ENCODE data around the gene CYP27A1. TPM values are rescaled to one million over a fixed set of nuclear protein-coding genes. Genes with fewer than 3 reads are reported as not detected.
A peak's percentile ranks its signal among the peaks of the same experiment; 100 is the strongest.

CYP27A1 gene
- total RNA-seq, 2 donors from 2014 or later: 32.8 to 53.7 TPM

DNA sequence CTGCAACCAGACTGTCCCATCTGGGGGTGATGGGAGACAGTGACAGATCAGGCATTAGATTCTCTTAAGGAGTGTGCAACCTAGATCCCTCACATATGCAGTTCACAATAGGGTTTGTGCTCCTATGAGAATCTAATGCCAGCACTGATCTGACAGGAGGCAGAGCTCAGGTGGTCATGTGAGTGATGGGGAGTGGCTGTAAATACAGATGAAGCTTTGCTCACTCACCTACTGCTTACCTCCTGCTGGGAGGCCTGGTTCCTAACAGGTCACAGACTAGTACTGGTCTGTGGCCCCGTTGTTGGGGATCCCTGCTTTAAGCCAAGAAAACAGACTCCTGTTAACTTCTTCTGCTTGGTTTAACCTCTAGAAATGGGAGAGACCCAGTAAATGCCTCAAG is 3.2 kb downstream of the CYP27A1 start:
- H3K27me3 ChIP-seq (ENCODE audit: control insufficient read depth, insufficient read depth, low read length, poor library complexity, severe bottlenecking): no peaks in the 10 kb centered on the region
- Mint-ChIP-seq H3K4me1 (peaks cover 51% of the 10 kb centered on the region), H3K27ac (no peak overlapping the region), H3K27me3 (ENCODE audit: insufficient read depth) (peaks cover 10% of the 10 kb centered on the region), H3K4me3 (no peak overlapping the region), H3K9me3 (peaks cover 4% of the 10 kb centered on the region), H3K36me3 (ENCODE audit: low read depth) (peaks cover 11% of the 10 kb centered on the region)
- TF ChIP-seq, protein P1, sequence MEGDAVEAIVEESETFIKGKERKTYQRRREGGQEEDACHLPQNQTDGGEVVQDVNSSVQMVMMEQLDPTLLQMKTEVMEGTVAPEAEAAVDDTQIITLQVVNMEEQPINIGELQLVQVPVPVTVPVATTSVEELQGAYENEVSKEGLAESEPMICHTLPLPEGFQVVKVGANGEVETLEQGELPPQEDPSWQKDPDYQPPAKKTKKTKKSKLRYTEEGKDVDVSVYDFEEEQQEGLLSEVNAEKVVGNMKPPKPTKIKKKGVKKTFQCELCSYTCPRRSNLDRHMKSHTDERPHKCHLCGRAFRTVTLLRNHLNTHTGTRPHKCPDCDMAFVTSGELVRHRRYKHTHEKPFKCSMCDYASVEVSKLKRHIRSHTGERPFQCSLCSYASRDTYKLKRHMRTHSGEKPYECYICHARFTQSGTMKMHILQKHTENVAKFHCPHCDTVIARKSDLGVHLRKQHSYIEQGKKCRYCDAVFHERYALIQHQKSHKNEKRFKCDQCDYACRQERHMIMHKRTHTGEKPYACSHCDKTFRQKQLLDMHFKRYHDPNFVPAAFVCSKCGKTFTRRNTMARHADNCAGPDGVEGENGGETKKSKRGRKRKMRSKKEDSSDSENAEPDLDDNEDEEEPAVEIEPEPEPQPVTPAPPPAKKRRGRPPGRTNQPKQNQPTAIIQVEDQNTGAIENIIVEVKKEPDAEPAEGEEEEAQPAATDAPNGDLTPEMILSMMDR (conservative IDR thresholded peaks at IDR 0.05): no peak
- H3K9me3 ChIP-seq (ENCODE audit: control insufficient read depth, low read length): peaks cover 13% of the 10 kb centered on the region
- DNase-seq: peak; percentile 74
- H3K36me3 ChIP-seq (ENCODE audit: control insufficient read depth, insufficient read depth, low read length): peaks cover 5% of the 10 kb centered on the region
- 79% methylated on average over 1 of the region's 1 CpG; no CpG with 5 or more reads in 1 of the 2 experiments for WGBS, 2 experiments (ENCODE audit: insufficient coverage in 1 of 2, insufficient read length in 1 of 2)
- no peak overlapping the region for H3K27ac ChIP-seq (ENCODE audit: low read depth, low read length)
- no peak overlapping the region for H3K9ac ChIP-seq (ENCODE audit: extremely low read depth, low read length, poor library complexity, severe bottlenecking)
- H3K4me3 ChIP-seq (ENCODE audit: low read length): peak overlapping the region; percentile 37
- peaks cover 7% of the 10 kb centered on the region for H3K4me1 ChIP-seq (ENCODE audit: control insufficient read depth, insufficient read depth, low read length)

DNA sequence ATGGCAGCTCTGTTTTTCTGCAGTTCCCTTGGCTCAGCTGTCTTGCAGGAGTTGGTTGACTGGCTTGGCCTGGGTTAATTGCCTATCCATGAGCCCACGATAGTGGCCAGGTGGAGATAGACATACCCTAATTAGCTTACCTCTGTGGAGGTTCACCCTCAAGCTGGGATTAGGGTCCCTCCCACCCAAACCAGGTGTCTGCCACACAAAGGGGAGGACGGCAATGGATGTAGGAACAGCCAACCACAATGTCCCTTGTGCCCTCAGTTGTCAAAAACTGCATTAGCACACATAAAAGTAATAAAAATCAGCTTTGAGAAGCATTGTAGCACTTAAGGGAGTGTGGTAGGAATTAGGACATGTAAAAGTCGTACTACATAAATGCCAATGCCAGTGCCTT is 4.2 kb downstream of the CYP27A1 start:
- Mint-ChIP-seq H3K4me1 (peaks cover 50% of the 10 kb centered on the region), H3K36me3 (ENCODE audit: low read depth) (peaks cover 11% of the 10 kb centered on the region), H3K4me3 (no peak overlapping the region), H3K27me3 (ENCODE audit: insufficient read depth) (peaks cover 9% of the 10 kb centered on the region), H3K27ac (no peak overlapping the region), H3K9me3 (peaks cover 4% of the 10 kb centered on the region)
- H3K36me3 ChIP-seq (ENCODE audit: control insufficient read depth, insufficient read depth, low read length): peaks cover 5% of the 10 kb centered on the region
- peaks cover 13% of the 10 kb centered on the region for H3K9me3 ChIP-seq (ENCODE audit: control insufficient read depth, low read length)
- WGBS, 2 experiments (ENCODE audit: insufficient coverage in 1 of 2, insufficient read length in 1 of 2): 80 to 98% methylated on average over 2 to 3 of the region's 3 CpGs
- no peaks in the 10 kb centered on the region for H3K27me3 ChIP-seq (ENCODE audit: control insufficient read depth, insufficient read depth, low read length, poor library complexity, severe bottlenecking)
- H3K9ac ChIP-seq (ENCODE audit: extremely low read depth, low read length, poor library complexity, severe bottlenecking): no peak overlapping the region
- TF ChIP-seq, protein P1 (conservative IDR thresholded peaks at IDR 0.05): no peak
- H3K27ac ChIP-seq (ENCODE audit: low read depth, low read length): no peak overlapping the region
- peak overlapping the region; percentile 7 for H3K4me3 ChIP-seq (ENCODE audit: low read length)
- no peak for DNase-seq
- H3K4me1 ChIP-seq (ENCODE audit: control insufficient read depth, insufficient read depth, low read length): peaks cover 7% of the 10 kb centered on the region

DNA sequence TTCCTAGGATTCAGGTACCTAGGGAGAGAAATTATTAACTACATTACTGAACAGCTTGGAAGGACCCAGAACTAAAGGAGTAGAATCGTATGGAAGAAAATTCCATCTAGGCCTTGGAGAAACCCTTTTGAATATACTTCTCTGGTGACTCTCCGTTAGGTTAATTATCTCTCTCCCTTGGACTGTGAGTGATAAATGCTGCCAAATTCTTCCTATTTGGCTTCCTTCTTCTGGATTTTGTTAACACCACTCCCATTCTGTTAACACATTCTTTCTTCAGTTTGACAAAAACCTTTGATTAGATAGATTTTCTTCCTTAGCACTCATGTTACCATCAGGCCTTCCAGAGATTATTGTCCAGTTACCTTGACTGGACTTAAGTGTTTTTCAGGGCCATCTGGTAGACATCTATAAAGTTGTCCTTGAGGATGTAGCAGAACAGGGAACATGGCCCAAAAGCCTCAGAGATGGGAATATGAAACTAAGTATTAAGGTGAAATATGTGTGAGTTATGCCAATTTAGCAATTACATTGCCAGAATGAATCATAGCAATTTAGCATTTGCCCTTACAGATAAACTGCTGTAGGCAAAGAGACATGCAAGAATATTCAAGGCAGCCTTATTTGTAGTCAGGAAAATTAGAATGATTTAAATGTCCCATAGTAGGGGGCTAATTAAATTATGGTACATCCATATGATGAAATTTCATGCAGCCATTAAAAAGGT is 6.7 kb downstream of the CYP27A1 start:
- Histone ChIP-seq H3K27ac (ENCODE audit: low read depth, low read length) (no peak overlapping the region), H3K4me3 (ENCODE audit: low read length) (peak overlapping the region; percentile 3), H3K9me3 (ENCODE audit: control insufficient read depth, low read length) (peaks cover 13% of the 10 kb centered on the region), H3K27me3 (ENCODE audit: control insufficient read depth, insufficient read depth, low read length, poor library complexity, severe bottlenecking) (no peaks in the 10 kb centered on the region), H3K9ac (ENCODE audit: extremely low read depth, low read length, poor library complexity, severe bottlenecking) (no peak overlapping the region), H3K4me1 (ENCODE audit: control insufficient read depth, insufficient read depth, low read length) (peaks cover 7% of the 10 kb centered on the region), H3K36me3 (ENCODE audit: control insufficient read depth, insufficient read depth, low read length) (peaks cover 5% of the 10 kb centered on the region)
- no peak for DNase-seq
- Mint-ChIP-seq H3K27ac (no peak overlapping the region), H3K4me1 (peaks cover 36% of the 10 kb centered on the region), H3K27me3 (ENCODE audit: insufficient read depth) (peaks cover 2% of the 10 kb centered on the region), H3K4me3 (no peak overlapping the region), H3K9me3 (peaks cover 4% of the 10 kb centered on the region), H3K36me3 (ENCODE audit: low read depth) (peaks cover 11% of the 10 kb centered on the region)
- TF ChIP-seq, protein P1 (conservative IDR thresholded peaks at IDR 0.05): no peak
- 88 to 100% methylated on average over 2 of the region's 2 CpGs for WGBS, 2 experiments (ENCODE audit: insufficient coverage in 1 of 2, insufficient read length in 1 of 2)
